ENCODE results near the gene SUB1. TPM values are rescaled to one million over a fixed set of nuclear protein-coding genes. Genes with fewer than 3 reads are reported as not detected.

The SUB1 gene
- polyA plus RNA-seq (927 and 1,107 TPM in 2 replicates), polyA minus RNA-seq (295 and 358 TPM in 2 replicates)

- TF ChIP-seq RAD21 (conservative IDR thresholded peaks at IDR 0.05) (peak; percentile 53), CTCF (IDR thresholded peaks at IDR 0.05; ENCODE audit: poor library complexity, severe bottlenecking) (peak; percentile 39), MXI1 (conservative IDR thresholded peaks at IDR 0.05; ENCODE audit: poor library complexity, severe bottlenecking) (peak; percentile 80), SMC3 (conservative IDR thresholded peaks at IDR 0.05; ENCODE audit: poor library complexity) (peak; percentile 58), POLR2AphosphoS5 (IDR thresholded peaks at IDR 0.05) (peak; percentile 96), EP300 (conservative IDR thresholded peaks at IDR 0.05; ENCODE audit: poor library complexity, severe bottlenecking) (no peak), TAF1 (IDR thresholded peaks at IDR 0.05; ENCODE audit: low read depth) (peak; percentile 98), REST (IDR thresholded peaks at IDR 0.05; ENCODE audit: borderline replicate concordance) (peak; percentile 97), EZH2 (IDR thresholded peaks at IDR 0.05; ENCODE audit: borderline replicate concordance, insufficient read depth, low read length, poor library complexity, severe bottlenecking) (no peak)
- peaks cover 15% of the 10 kb centered on the region for H4K20me1 ChIP-seq (ENCODE audit: insufficient read depth)
- peak within 1 kb of the TSS; percentile 97 for H3K4me3 ChIP-seq (ENCODE audit: low read length)
- H3K4me2 ChIP-seq (ENCODE audit: low read length) = peak within 1 kb of the TSS; percentile 99
- peaks cover 4% of the 10 kb centered on the region for H3K36me3 ChIP-seq (ENCODE audit: insufficient read depth, low read length)
- peak within 1 kb of the TSS; percentile 100 for H3K9ac ChIP-seq (ENCODE audit: low read length)
- peak within 1 kb of the TSS; percentile 99 for H3K27ac ChIP-seq (ENCODE audit: low read length)
- no peaks in the 10 kb centered on the region for H3K9me2 ChIP-seq (ENCODE audit: insufficient read depth, low read length)
- H3K79me2 ChIP-seq (replicated peaks; ENCODE audit: insufficient read depth, low read length) = peaks cover 44% of the 10 kb centered on the region
- H2AFZ ChIP-seq (ENCODE audit: low read depth, low read length) = peak within 1 kb of the TSS; percentile 73
- no peaks in the 10 kb centered on the region for H3F3A ChIP-seq (ENCODE audit: insufficient read depth, low read length, poor library complexity, severe bottlenecking)
- no peaks in the 10 kb centered on the region for H3K27me3 ChIP-seq (ENCODE audit: insufficient read depth, low read depth, low read length)
- H3K9me3 ChIP-seq (ENCODE audit: low read length) = no peaks in the 10 kb centered on the region
Measured at GRCh38 chr5:32585446-32586275, at the start of gene SUB1. SUB1 (plus strand) TSS chr5:32585557; CDS start chr5:32588513, 2,956 bp downstream.

GRCh38 chr5:32536246-32536645 is 49.1 kb upstream of the SUB1 start:
- Histone ChIP-seq H3K4me2 (ENCODE audit: low read length) (no peak overlapping the region), H3K9me2 (ENCODE audit: insufficient read depth, low read length) (no peaks in the 10 kb centered on the region), H3K27ac (ENCODE audit: low read length) (no peak overlapping the region), H3F3A (ENCODE audit: insufficient read depth, low read length, poor library complexity, severe bottlenecking) (no peaks in the 10 kb centered on the region), H3K9me3 (ENCODE audit: low read length) (no peaks in the 10 kb centered on the region), H3K4me3 (ENCODE audit: low read length) (no peak overlapping the region), H3K9ac (ENCODE audit: low read length) (no peak overlapping the region), H2AFZ (ENCODE audit: low read depth, low read length) (no peak overlapping the region), H3K79me2 (replicated peaks; ENCODE audit: insufficient read depth, low read length) (no peaks in the 10 kb centered on the region), H3K36me3 (ENCODE audit: insufficient read depth, low read length) (no peaks in the 10 kb centered on the region), H3K27me3 (ENCODE audit: insufficient read depth, low read depth, low read length) (no peaks in the 10 kb centered on the region), H4K20me1 (ENCODE audit: insufficient read depth) (no peaks in the 10 kb centered on the region)
- TF ChIP-seq CTCF (IDR thresholded peaks at IDR 0.05; ENCODE audit: poor library complexity, severe bottlenecking) = no peak
- no peak for TF ChIP-seq EZH2 (IDR thresholded peaks at IDR 0.05; ENCODE audit: borderline replicate concordance, insufficient read depth, low read length, poor library complexity, severe bottlenecking)
- no peak for TF ChIP-seq MXI1 (conservative IDR thresholded peaks at IDR 0.05; ENCODE audit: poor library complexity, severe bottlenecking)
- TF ChIP-seq RAD21 (conservative IDR thresholded peaks at IDR 0.05) = no peak
- TF ChIP-seq REST (IDR thresholded peaks at IDR 0.05; ENCODE audit: borderline replicate concordance) = no peak
- no peak for TF ChIP-seq SMC3 (conservative IDR thresholded peaks at IDR 0.05; ENCODE audit: poor library complexity)
- TF ChIP-seq POLR2AphosphoS5 (IDR thresholded peaks at IDR 0.05) = no peak
- no peak for TF ChIP-seq EP300 (conservative IDR thresholded peaks at IDR 0.05; ENCODE audit: poor library complexity, severe bottlenecking)
- no peak for TF ChIP-seq TAF1 (IDR thresholded peaks at IDR 0.05; ENCODE audit: low read depth)
